Measurements from ENCODE around the gene ZNF442.
"Not testable (repeated sequence)": the region's sequence is repeated elsewhere in the genome, so short reads cannot be mapped to it uniquely, and the experiment has no call there.

Gene ZNF442

DNA sequence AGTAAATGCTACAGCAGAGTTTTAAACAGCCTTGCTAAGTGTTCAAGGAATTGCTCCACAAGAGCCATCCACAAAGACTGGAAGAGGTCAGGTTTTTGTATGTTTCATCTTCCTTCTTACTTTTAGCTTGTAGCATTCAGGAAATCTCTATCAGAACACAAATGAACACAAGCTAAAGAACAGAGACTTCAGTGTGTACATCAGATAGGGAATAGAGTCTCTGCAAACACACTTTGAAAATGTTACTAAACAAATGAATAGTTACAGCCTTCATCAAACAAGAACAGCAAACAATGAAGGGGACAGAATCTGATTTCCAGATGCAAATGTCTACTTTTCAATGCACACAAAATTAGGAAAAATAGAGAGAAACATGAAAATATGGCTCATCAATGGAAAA lies 39.8 kb downstream of the ZNF442 start:
- no peak for DNase-seq

DNA sequence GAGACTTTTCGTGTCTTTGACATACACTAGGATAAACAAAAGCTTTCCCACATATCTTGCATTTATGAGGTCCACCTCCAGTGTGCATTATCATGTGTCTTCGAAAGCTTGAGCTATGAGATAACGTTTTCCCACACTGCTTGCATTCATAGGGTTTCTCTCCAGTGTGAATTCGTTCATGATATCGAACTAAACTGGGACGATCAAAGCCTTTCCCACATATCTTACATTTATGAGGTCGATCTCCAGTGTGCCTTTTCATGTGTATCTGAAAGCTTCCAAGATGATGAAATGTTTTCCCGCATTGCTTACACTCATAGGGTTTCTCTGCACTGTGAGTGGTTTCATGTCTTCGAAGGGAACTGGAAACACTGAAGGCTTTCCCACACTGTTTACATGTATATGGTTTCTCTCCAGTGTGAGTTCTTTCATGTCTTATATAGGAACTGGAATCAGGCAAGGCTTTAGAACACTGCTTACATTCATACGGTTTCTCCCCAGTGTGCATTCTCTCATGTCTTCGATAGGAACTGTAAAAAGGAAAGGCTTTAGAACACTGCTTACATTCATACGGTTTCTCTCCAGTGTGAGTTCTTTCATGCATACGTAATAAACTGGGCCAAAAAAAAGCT lies 46.6 kb downstream of the ZNF442 start:
- DNase-seq, result no peak

DNA sequence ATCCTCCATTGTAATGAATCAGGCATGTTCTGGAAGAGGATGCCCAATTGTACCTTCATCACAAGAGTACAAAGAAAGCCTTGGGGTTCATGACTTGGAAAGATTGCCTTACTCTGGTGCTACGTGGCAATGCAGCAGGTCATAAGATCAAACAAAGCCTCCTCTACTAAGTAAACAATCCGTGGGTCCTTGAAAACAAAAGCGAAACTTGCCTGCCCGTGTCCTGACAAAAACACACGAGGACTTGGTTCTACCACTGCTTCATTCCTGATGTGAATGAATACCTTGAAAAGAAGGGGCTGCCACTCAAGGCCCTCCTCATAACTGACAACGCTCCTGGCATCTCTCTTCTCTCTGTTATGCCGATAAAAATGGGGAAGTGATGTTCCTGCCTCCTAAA lies 50.9 kb downstream of the ZNF442 start:
- DNase-seq, result no peak

DNA sequence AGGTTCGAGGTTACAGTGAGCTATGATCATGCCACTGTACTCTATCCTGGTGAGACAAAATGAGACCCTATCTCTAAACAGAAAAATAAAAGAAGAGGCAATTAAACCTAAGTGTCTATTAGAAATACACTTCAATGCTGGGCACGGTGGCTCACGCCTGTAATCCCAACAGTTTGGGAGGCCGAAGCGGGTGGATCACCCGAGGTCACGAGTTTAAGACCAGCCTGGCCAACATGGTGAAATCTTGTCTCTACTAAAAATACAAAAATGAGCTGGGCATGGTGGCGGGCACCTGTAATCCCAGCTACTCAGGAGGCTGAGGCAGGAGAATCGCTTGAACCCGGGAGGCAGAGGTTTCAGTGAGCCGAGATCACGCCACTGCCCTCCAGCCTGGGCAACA lies 56.6 kb downstream of the ZNF442 start:
- not testable (repeated sequence) for DNase-seq
